ENCODE data around the gene ZBTB7C. TPM values are rescaled to one million over a fixed set of nuclear protein-coding genes. Genes with fewer than 3 reads are reported as not detected.

Gene ZBTB7C
- total RNA-seq, 1 experiment from 2014 or later: not detected

GRCh38 chr18:48011926-48012465 is 397.2 kb downstream of the ZBTB7C start:
- Histone ChIP-seq H3K4me1 (no peaks in the 10 kb centered on the region), H3K9me3 (replicated peaks) (no peaks in the 10 kb centered on the region), H3K27ac (no peak overlapping the region), H3K27me3 (no peaks in the 10 kb centered on the region), H3K4me3 (no peak overlapping the region), H3K36me3 (no peaks in the 10 kb centered on the region)
- no peak for DNase-seq

- H3K9me3 ChIP-seq (replicated peaks): no peaks in the 10 kb centered on the region
- DNase-seq: no peak
- no peaks in the 10 kb centered on the region for H3K27me3 ChIP-seq
- H3K36me3 ChIP-seq: no peaks in the 10 kb centered on the region
- H3K4me1 ChIP-seq: no peaks in the 10 kb centered on the region
- no peak overlapping the region for H3K4me3 ChIP-seq
- H3K27ac ChIP-seq: no peak overlapping the region
These were observed 398.9 kb downstream of the ZBTB7C start for GRCh38 chr18:48010264-48010663.

DNA sequence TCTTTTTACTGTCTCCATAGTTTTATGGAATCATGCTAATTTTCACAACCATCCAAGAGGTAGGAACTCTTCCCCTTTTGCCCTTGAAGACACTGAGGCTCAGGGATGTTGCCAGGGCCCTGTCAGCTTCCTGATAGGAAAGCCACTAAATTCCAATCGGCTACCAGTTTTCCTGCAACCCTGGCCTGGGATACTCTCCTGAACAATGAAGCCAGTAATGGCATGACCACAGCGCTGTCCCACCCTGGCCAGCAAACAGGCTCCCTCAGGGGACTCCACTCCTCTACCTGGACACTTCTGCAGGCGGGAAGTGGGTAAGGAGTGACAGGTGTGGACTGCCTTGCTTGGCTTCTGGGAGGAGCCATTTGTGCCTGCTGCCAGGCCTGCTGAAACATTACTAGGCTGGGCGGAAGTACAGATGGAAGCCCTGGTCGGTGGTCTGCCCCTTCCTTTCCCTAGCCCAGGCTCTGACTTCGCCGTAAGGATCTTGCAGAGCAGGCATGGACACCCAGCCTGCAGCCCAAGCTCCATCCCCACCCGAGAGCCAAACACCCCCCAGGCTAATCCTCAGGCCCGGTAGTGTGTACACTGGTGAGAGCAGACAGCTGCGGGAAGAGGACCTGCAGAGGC is 400.0 kb downstream of the ZBTB7C start:
- Histone ChIP-seq H3K9me3 (replicated peaks) (no peaks in the 10 kb centered on the region), H3K4me1 (peaks cover 6% of the 10 kb centered on the region), H3K27ac (no peak overlapping the region), H3K36me3 (no peaks in the 10 kb centered on the region), H3K4me3 (no peak overlapping the region), H3K27me3 (no peaks in the 10 kb centered on the region)
- DNase-seq: no peak

DNA sequence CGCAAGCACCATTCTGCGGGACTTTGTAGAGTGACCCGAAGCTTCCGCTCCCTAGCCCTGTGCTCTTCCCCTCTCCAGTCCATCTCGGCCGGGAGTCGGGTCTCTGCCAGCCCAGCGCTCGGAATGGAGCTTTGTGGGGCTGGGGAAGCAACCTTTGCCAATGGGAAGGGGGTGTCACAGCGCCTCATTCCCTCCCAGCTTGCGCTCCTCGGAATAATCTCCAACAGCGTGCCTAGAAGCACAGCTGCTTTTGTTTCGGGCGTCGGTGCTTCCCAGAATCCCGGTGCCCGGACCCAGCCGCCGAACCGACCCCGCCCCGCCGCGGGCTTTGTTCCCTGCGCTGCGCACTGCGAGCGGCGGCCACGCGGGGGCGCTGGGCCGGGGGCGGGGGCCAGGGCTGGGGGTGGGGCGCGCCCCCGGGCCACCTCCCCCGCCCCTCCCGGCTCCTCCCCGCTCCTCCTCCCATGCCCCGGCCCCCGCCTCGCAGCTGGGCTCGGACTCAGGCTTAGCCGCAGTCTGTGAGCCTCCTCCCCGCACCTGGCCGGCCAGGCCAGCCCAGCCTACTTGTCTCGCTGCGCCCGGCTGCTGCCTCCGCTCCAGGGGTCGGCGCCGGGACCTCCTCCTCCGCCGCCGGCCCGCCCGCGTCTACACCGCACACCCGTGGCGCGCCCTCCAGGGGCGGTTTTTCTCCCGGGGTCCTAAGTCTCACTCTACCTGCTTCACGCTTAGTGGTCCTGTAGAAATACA is 401.1 kb downstream of the ZBTB7C start:
- H3K4me3 ChIP-seq: no peak overlapping the region
- H3K9me3 ChIP-seq (replicated peaks): no peaks in the 10 kb centered on the region
- no peaks in the 10 kb centered on the region for H3K27me3 ChIP-seq
- no peak overlapping the region for H3K27ac ChIP-seq
- no peak for DNase-seq
- peaks cover 10% of the 10 kb centered on the region for H3K4me1 ChIP-seq
- H3K36me3 ChIP-seq: no peaks in the 10 kb centered on the region

- no peaks in the 10 kb centered on the region for H3K36me3 ChIP-seq
- H3K9me3 ChIP-seq (replicated peaks): no peaks in the 10 kb centered on the region
- peaks cover 17% of the 10 kb centered on the region for H3K4me1 ChIP-seq
- no peak overlapping the region for H3K27ac ChIP-seq
- no peaks in the 10 kb centered on the region for H3K27me3 ChIP-seq
- DNase-seq: no peak
- H3K4me3 ChIP-seq: no peak overlapping the region
These were observed 401.8 kb downstream of the ZBTB7C start for GRCh38 chr18:48007381-48007780.

DNA sequence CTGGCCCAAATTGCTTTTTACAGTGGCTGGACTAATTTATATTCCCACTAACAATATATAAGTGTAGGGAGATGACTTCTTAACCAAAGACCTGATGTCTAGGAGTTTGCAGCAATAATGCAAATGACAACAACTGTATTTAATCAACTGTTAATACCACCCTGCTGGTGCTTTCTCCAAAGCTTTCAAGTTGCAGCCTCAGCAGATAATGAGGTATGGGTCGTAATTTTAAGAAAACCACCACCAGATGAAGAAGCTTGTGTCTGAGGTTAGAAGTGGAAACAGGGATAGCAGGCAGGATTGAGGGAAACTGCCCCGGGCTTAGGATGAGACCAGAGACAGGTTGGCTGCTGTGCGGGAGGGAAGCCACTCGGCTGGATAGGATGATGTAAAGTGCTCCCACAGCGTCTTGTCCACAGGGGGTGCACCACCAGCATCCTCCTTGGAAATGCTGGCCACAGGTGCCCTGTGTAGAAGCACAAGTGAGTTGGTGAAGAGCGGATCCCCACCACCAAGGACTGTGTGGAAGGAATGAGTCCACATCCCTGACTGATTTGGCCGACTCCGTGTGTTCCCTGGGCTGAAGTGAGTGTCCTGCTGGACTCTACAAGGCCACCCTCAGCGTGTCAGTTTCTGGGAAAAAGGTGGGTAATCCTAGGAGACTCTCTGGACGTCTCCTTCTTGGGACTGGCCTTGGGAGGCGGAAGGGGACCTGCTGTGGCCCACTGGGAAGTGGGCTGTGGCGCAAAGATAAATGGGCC is 402.6 kb downstream of the ZBTB7C start:
- H3K27me3 ChIP-seq: no peaks in the 10 kb centered on the region
- DNase-seq: no peak
- no peak overlapping the region for H3K27ac ChIP-seq
- no peak overlapping the region for H3K4me3 ChIP-seq
- peaks cover 18% of the 10 kb centered on the region for H3K4me1 ChIP-seq
- H3K36me3 ChIP-seq: no peaks in the 10 kb centered on the region
- no peaks in the 10 kb centered on the region for H3K9me3 ChIP-seq (replicated peaks)

- DNase-seq: no peak
- Histone ChIP-seq H3K27ac (peak overlapping the region; percentile 64), H3K4me3 (no peak overlapping the region), H3K36me3 (no peaks in the 10 kb centered on the region), H3K27me3 (no peaks in the 10 kb centered on the region), H3K9me3 (replicated peaks) (no peaks in the 10 kb centered on the region), H3K4me1 (peaks cover 18% of the 10 kb centered on the region)
These were observed 404.6 kb downstream of the ZBTB7C start for GRCh38 chr18:48004577-48004976.

DNA sequence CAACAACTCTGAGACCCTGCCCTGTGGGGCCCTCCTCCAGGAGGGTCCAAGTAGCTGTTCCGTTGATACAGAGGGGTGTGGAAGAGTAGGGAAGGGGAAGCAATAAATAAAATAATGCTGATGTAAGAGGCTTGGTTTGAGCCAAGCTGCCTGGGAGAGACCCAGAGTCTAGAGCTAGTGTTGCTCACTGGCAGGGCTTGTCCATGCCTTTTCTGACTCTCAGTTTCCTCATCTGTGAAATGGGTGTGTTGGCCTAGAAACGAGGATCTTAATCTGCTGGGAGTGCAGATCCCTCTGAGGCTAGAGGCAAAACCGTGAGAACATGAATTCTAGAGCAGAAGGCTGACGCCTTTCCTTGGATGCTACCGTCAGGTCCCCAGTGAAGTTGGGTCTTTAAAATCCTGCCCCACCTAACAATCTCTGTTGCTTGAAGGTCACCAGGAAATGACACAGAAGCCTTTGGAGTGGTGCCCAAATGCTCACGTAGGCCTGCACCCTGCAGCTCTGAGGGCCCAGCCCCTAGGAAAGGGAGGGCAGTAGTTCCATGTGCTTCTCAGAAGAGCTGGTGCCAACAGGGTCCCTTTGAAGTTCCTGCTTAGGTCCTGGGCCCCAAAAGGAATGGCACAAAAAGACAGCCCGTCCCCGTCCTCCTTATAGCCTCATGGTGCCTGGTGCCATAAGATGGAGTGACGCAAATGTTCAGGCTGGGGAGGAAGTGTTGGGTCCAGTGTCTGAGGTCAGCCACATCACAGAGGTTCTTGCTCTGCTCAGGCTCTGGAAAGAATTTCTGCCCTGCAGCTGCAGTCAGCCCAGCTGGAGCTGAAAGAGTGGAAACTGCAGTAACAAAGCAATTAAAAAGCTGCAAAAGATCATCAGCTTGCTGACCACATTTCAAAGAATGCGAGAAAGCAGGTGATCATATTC is 405.5 kb downstream of the ZBTB7C start:
- Histone ChIP-seq H3K9me3 (replicated peaks) (no peaks in the 10 kb centered on the region), H3K27me3 (no peaks in the 10 kb centered on the region), H3K4me3 (no peak overlapping the region), H3K27ac (peak overlapping the region; percentile 64), H3K4me1 (peaks cover 18% of the 10 kb centered on the region), H3K36me3 (no peaks in the 10 kb centered on the region)
- DNase-seq: peak; percentile 57 to 68

- peaks cover 18% of the 10 kb centered on the region for H3K4me1 ChIP-seq
- no peaks in the 10 kb centered on the region for H3K27me3 ChIP-seq
- peak overlapping the region; percentile 64 for H3K27ac ChIP-seq
- no peak overlapping the region for H3K4me3 ChIP-seq
- H3K36me3 ChIP-seq: no peaks in the 10 kb centered on the region
- no peaks in the 10 kb centered on the region for H3K9me3 ChIP-seq (replicated peaks)
- DNase-seq: peak; percentile 73
These were observed 406.2 kb downstream of the ZBTB7C start for GRCh38 chr18:48002933-48003365.

GRCh38 chr18:48000701-48001100 is 408.5 kb downstream of the ZBTB7C start:
- no peaks in the 10 kb centered on the region for H3K27me3 ChIP-seq
- peaks cover 18% of the 10 kb centered on the region for H3K4me1 ChIP-seq
- DNase-seq: no peak
- H3K36me3 ChIP-seq: no peaks in the 10 kb centered on the region
- no peaks in the 10 kb centered on the region for H3K9me3 ChIP-seq (replicated peaks)
- no peak overlapping the region for H3K27ac ChIP-seq
- no peak overlapping the region for H3K4me3 ChIP-seq

DNA sequence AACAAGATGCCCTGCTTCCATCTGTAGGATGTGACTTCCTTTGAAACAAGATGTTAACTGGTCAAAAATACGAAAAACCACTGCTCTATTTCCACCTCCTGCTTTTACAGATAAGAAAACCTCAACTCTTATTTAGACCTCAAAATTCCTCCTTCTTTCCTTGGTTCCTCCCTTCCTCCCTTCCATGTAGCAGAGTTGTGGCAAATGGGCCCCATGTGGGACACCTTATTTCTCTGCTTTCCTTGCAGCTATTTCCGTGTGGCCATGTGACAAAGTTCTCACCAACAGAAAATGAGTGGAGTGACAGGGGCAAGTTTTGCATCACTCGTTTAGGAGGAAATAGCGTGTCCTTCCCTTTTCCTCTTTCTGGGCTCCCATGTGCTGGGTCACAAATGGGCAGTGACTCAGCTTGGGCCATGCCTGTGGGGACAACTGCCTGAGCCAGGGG is 409.4 kb downstream of the ZBTB7C start:
- H3K9me3 ChIP-seq (replicated peaks): no peaks in the 10 kb centered on the region
- H3K4me3 ChIP-seq: no peak overlapping the region
- no peak for DNase-seq
- H3K27me3 ChIP-seq: no peaks in the 10 kb centered on the region
- peaks cover 21% of the 10 kb centered on the region for H3K4me1 ChIP-seq
- no peaks in the 10 kb centered on the region for H3K36me3 ChIP-seq
- H3K27ac ChIP-seq: no peak overlapping the region

DNA sequence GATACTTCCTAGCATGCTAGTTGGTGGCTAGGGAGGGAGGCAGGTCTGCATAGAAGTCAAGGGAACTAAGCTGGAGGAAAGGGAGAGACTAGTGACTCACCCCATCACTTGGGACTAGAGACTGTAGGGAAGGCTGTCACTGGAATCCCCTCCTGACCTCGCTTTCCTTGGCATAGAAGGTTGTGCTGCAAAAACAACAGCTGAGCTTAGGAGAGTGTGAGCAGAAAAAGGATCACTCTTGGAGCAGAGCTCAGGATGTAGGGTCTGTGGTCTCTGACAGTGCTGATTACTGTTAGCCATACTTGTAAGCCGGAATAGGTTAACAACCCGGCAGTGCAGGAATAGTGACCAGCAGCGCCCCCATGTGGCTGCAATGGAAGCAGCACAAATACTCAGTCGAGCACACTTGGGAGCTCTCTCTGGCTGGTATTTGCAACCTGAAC is 411.8 kb downstream of the ZBTB7C start:
- no peak overlapping the region for H3K4me3 ChIP-seq
- H3K4me1 ChIP-seq: peaks cover 3% of the 10 kb centered on the region
- H3K9me3 ChIP-seq (replicated peaks): no peaks in the 10 kb centered on the region
- no peaks in the 10 kb centered on the region for H3K36me3 ChIP-seq
- peak; percentile 19 to 49 for DNase-seq
- H3K27me3 ChIP-seq: no peaks in the 10 kb centered on the region
- no peak overlapping the region for H3K27ac ChIP-seq

DNA sequence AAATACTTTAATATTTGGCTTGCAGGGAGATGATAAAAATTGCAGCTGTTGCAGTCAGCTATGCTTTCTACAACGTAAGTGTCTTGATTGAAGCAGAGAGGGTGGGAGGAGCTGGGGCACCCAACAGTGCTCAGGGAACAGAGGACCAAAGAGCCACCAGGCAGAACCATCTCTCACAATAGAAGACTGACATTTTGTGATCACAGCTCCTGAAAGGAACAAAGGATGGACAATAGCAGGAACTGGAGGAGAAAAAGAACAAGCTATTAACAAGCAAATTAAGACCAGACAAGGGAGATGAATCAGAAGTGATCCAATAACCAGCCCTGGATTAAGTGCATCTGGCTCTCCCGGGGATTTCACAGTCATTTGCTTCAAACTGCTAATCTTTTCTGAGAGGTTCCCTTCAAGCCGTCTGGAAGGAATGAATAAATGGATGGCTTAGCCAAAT is 413.1 kb downstream of the ZBTB7C start:
- H3K27ac ChIP-seq: peak overlapping the region; percentile 48
- DNase-seq: peak; percentile 21 to 56

DNA sequence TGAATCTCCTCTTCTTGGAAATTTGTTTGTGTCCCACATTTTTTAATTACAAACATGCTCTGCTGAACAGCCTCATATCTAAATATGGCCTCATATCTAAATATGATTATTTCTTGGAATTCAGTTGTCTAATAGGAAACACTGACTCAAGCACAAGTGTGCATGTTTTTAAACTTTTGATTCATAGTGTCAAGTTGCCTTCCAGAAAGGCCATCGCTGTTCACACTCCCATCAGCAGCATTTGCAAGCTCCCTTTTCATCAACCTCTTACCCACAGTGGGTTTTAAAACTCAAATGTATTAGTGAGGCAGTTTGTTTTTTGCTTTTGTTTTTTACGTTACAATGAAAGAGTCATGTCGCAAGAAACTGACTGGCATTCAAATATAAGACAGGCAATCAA is 413.5 kb downstream of the ZBTB7C start:
- H3K27me3 ChIP-seq: no peaks in the 10 kb centered on the region
- no peak for DNase-seq
- H3K4me1 ChIP-seq: 0 out of 2 replicates have a peak, but pooled peaks cover 3% of the 10 kb centered on the region
- no peak overlapping the region; the same call in 1 of the 2 replicates for H3K4me3 ChIP-seq
- H3K27ac ChIP-seq: peak overlapping the region; percentile 48
- H3K36me3 ChIP-seq: no peaks in the 10 kb centered on the region
- no peaks in the 10 kb centered on the region for H3K9me3 ChIP-seq (replicated peaks)

More for the DNA sequence above, 413.1 kb downstream of the ZBTB7C start:
- Histone ChIP-seq H3K27me3 (no peaks in the 10 kb centered on the region), H3K36me3 (no peaks in the 10 kb centered on the region), H3K9me3 (replicated peaks) (no peaks in the 10 kb centered on the region), H3K4me3 (peak overlapping the region; percentile 12; the same call in 1 of the 2 replicates), H3K4me1 (0 out of 2 replicates have a peak, but pooled peaks cover 3% of the 10 kb centered on the region)
